HepG2 (cell line): ENCODE measurements around the gene GRB2.

ENCODE experiments used
- CTCF ChIP-seq: sonication (generic); formaldehyde crosslinking; IDR thresholded peaks from 2 replicates; pipeline ENCODE4 v1.5.0; 2020; ENCODE audit warnings: mild to moderate bottlenecking, missing genetic modification reagents, moderate library complexity
- ETS1 ChIP-seq: sonication (generic); formaldehyde crosslinking; IDR thresholded peaks from 2 replicates; pipeline ENCODE4 v1.4.0; 2020; ENCODE audit warnings: missing genetic modification reagents
- KLF13 ChIP-seq: sonication (generic); formaldehyde crosslinking; IDR thresholded peaks from 2 replicates; pipeline ENCODE4 v1.4.0; 2020; ENCODE audit warnings: mild to moderate bottlenecking, missing genetic modification reagents
- PHF8 ChIP-seq: sonication (generic); formaldehyde crosslinking; IDR thresholded peaks from 2 replicates; pipeline ENCODE4 v1.5.0; 2020; ENCODE audit warnings: missing genetic modification reagents
- SETDB1 ChIP-seq: sonication (generic); formaldehyde crosslinking; IDR thresholded peaks from 2 replicates; pipeline ENCODE4 v1.5.1; 2020; ENCODE audit warnings: missing genetic modification reagents, mild to moderate bottlenecking, borderline replicate concordance
- ZBTB40 ChIP-seq, 2 experiments: fragments of 450-650 bp in 1 of 2; sonication (generic) in 1 of 2; formaldehyde crosslinking in 1 of 2; IDR thresholded peaks; 2 replicates each; pipeline versions ENCODE4 v1.6.1 to v1.8.0; 2016 to 2022; ENCODE audit warnings: antibody characterized with exemption in 1 of 2, mild to moderate bottlenecking in 1 of 2, missing genetic modification reagents in 1 of 2
- ZNF780A ChIP-seq: sonication (generic); formaldehyde crosslinking; IDR thresholded peaks from 2 replicates; pipeline ENCODE4 v1.8.0; 2022; ENCODE audit warnings: mild to moderate bottlenecking, missing genetic modification reagents, moderate library complexity

- TF ChIP-seq ZBTB40 (IDR thresholded peaks at IDR 0.05) (no peak), ZBTB40 (CRISPR knock-in tag; IDR thresholded peaks at IDR 0.05) (no peak), CTCF (no peak), PHF8 (CRISPR knock-in tag) (no peak), ETS1 (CRISPR knock-in tag) (no peak), KLF13 (CRISPR knock-in tag) (no peak), ZNF780A (no peak), SETDB1 (CRISPR knock-in tag) (no peak)
Measured at GRCh38 chr17:75301049-75301448, 104.4 kb downstream of the GRB2 start.
